HEK293 (cell line): Measurements from ENCODE around the gene UGT2A2.

Experiments used
- CTCF ChIA-PET: fragments of 350-600 bp; formaldehyde crosslinking; extraction: SDS; loops from one replicate; lab custom pipeline; 2021; ENCODE audit warnings: antibody characterized with exemption; lab: Yijun Ruan, JAX
- POLR2A ChIA-PET: fragments of 300-600 bp; formaldehyde crosslinking; extraction: SDS; loops from one replicate; lab custom pipeline; 2020; ENCODE audit warnings: antibody characterized with exemption, inconsistent platforms; lab: Yijun Ruan, JAX
- H3K27ac ChIP-seq: fragments of 200-500 bp; sonication (Bioruptor generic); 2 replicates; pipeline ENCODE4 v1.5.1; 2014; ENCODE audit warnings: low read depth, low read length, control low read depth, inconsistent platforms; ENCODE audit errors: extremely low read depth
- H3K36me3 ChIP-seq, 2 experiments: fragments of 200-500 bp in 1 of 2; sonication (Bioruptor generic) in 1 of 2; 1 replicate in 1 of 2; 2 replicates in 1 of 2; pipeline ENCODE4 v1.5.1; 2014 to 2017; ENCODE audit warnings: inconsistent platforms in 2 of 2, low read length in 2 of 2; ENCODE audit not compliant: control insufficient read depth in 2 of 2, insufficient read depth in 1 of 2
- H3K4me1 ChIP-seq: fragments of 200-500 bp; sonication (Bioruptor generic); 2 replicates; pipeline ENCODE4 v1.5.1; 2014; ENCODE audit warnings: mild to moderate bottlenecking, low read length, inconsistent platforms; ENCODE audit not compliant: control insufficient read depth, insufficient read depth
- H3K4me3 ChIP-seq: 2 replicates; pipeline ENCODE4 v1.5.1; 2011; ENCODE audit warnings: low read depth, mild to moderate bottlenecking, control low read depth, low read length, moderate library complexity
- H3K9me3 ChIP-seq: fragments of 200-500 bp; sonication (Bioruptor generic); 2 replicates; pipeline ENCODE4 v1.5.1; 2014; ENCODE audit warnings: low read depth, low read length, inconsistent platforms; ENCODE audit not compliant: control insufficient read depth, insufficient read depth
- BCL11B ChIP-seq: fragments of 450-650 bp; formaldehyde crosslinking; IDR thresholded peaks from 2 replicates; pipeline ENCODE4 v1.5.1; 2016; ENCODE audit warnings: low read depth, missing biosample characterization, missing genetic modification characterization
- GLI2 ChIP-seq: fragments of 450-650 bp; formaldehyde crosslinking; IDR thresholded peaks from 2 replicates; pipeline ENCODE4; 2017; ENCODE audit warnings: missing biosample characterization, missing genetic modification characterization, low read depth, borderline replicate concordance
- GLI4 ChIP-seq: fragments of 450-650 bp; formaldehyde crosslinking; IDR thresholded peaks from 2 replicates; pipeline ENCODE4 v1.5.1; 2016; ENCODE audit warnings: missing biosample characterization, missing genetic modification characterization
- MZF1 ChIP-seq: fragments of 450-650 bp; formaldehyde crosslinking; IDR thresholded peaks from 2 replicates; pipeline ENCODE4 v1.5.1; 2017; ENCODE audit warnings: missing biosample characterization, missing genetic modification characterization, borderline replicate concordance
- OSR2 ChIP-seq: fragments of 450-650 bp; formaldehyde crosslinking; IDR thresholded peaks from 2 replicates; pipeline ENCODE4 v1.5.1; 2016; ENCODE audit warnings: missing biosample characterization, missing genetic modification characterization
- SP7 ChIP-seq: fragments of 450-650 bp; formaldehyde crosslinking; IDR thresholded peaks from 2 replicates; pipeline ENCODE4 v1.5.1; 2016; ENCODE audit warnings: missing biosample characterization, missing genetic modification characterization
- ZBTB17 ChIP-seq: fragments of 450-650 bp; formaldehyde crosslinking; IDR thresholded peaks from 2 replicates; pipeline ENCODE4 v1.5.1; 2016; ENCODE audit warnings: missing biosample characterization, missing genetic modification characterization
- ZNF10 ChIP-seq: fragments of 450-650 bp; formaldehyde crosslinking; IDR thresholded peaks from 2 replicates; pipeline ENCODE4 v1.5.1; 2017; ENCODE audit warnings: missing biosample characterization, missing genetic modification characterization
- ZNF19 ChIP-seq: fragments of 450-650 bp; formaldehyde crosslinking; IDR thresholded peaks from 2 replicates; pipeline ENCODE4; 2016; ENCODE audit warnings: missing biosample characterization, missing genetic modification characterization, low read depth
- ZNF211 ChIP-seq: fragments of 450-650 bp; formaldehyde crosslinking; IDR thresholded peaks from 2 replicates; pipeline ENCODE4 v1.5.1; 2016; ENCODE audit warnings: low read depth, missing biosample characterization, missing genetic modification characterization
- ZNF214 ChIP-seq: fragments of 450-650 bp; formaldehyde crosslinking; IDR thresholded peaks from 2 replicates; pipeline ENCODE4 v1.5.1; 2017; ENCODE audit warnings: missing biosample characterization, mild to moderate bottlenecking, missing genetic modification characterization, borderline replicate concordance
- ZNF24 ChIP-seq: fragments of 450-650 bp; formaldehyde crosslinking; IDR thresholded peaks from 2 replicates; pipeline ENCODE4 v1.5.1; 2016; ENCODE audit warnings: missing biosample characterization, missing genetic modification characterization
- ZNF274 ChIP-seq, 2 experiments: fragments of 200-500 bp in 1 of 2; fragments of 450-650 bp in 1 of 2; sonication (Bioruptor generic) in 1 of 2; formaldehyde crosslinking in 1 of 2; IDR thresholded peaks; 2 replicates each; pipeline versions ENCODE4 v1.5.1 to v1.6.1; 2014 to 2016; ENCODE audit warnings: borderline replicate concordance in 1 of 2, inconsistent platforms in 1 of 2, low read length in 1 of 2, missing biosample characterization in 1 of 2, missing genetic modification characterization in 1 of 2
- ZNF292 ChIP-seq: fragments of 450-650 bp; formaldehyde crosslinking; IDR thresholded peaks from 2 replicates; pipeline ENCODE4 v1.5.1; 2016; ENCODE audit warnings: low read depth, missing biosample characterization, missing genetic modification characterization, borderline replicate concordance
- ZNF311 ChIP-seq: fragments of 450-650 bp; formaldehyde crosslinking; IDR thresholded peaks from 2 replicates; pipeline ENCODE4 v1.5.1; 2017; ENCODE audit warnings: missing biosample characterization, missing genetic modification characterization, borderline replicate concordance
- ZNF404 ChIP-seq: fragments of 450-650 bp; formaldehyde crosslinking; IDR thresholded peaks from 2 replicates; pipeline ENCODE4 v1.5.1; 2017; ENCODE audit warnings: missing biosample characterization, missing genetic modification characterization
- ZNF530 ChIP-seq: fragments of 450-650 bp; formaldehyde crosslinking; IDR thresholded peaks from 2 replicates; pipeline ENCODE4 v1.5.1; 2016; ENCODE audit warnings: low read depth, missing biosample characterization, missing genetic modification characterization
- ZNF558 ChIP-seq: fragments of 450-650 bp; formaldehyde crosslinking; IDR thresholded peaks from 2 replicates; pipeline ENCODE4 v1.5.1; 2016; ENCODE audit warnings: missing biosample characterization, missing genetic modification characterization
- ZNF623 ChIP-seq: fragments of 450-650 bp; formaldehyde crosslinking; IDR thresholded peaks from 2 replicates; pipeline ENCODE4 v1.5.1; 2016; ENCODE audit warnings: missing biosample characterization, missing genetic modification characterization
- ZNF654 ChIP-seq: fragments of 450-650 bp; formaldehyde crosslinking; IDR thresholded peaks from 2 replicates; pipeline ENCODE4 v1.5.1; 2016; ENCODE audit warnings: low read depth, missing biosample characterization, missing genetic modification characterization
- ZNF776 ChIP-seq: fragments of 450-650 bp; formaldehyde crosslinking; IDR thresholded peaks from 2 replicates; pipeline ENCODE4 v1.5.0; 2017; ENCODE audit warnings: missing biosample characterization, missing genetic modification characterization, borderline replicate concordance
- TF ChIP-seq, protein P1 (sequence below): fragments of 450-650 bp; formaldehyde crosslinking; IDR thresholded peaks from 2 replicates; pipeline ENCODE4 v1.5.1; 2017; ENCODE audit warnings: missing biosample characterization, missing genetic modification characterization
- TF ChIP-seq, protein P2 (sequence below): fragments of 450-650 bp; formaldehyde crosslinking; IDR thresholded peaks from 2 replicates; pipeline ENCODE4 v1.5.1; 2016; ENCODE audit warnings: missing biosample characterization, missing genetic modification characterization, borderline replicate concordance
- TF ChIP-seq, protein P3 (sequence below): fragments of 450-650 bp; formaldehyde crosslinking; IDR thresholded peaks from 2 replicates; pipeline ENCODE4 v1.5.1; 2016; ENCODE audit warnings: missing biosample characterization, missing genetic modification characterization

The UGT2A2 gene

DNA sequence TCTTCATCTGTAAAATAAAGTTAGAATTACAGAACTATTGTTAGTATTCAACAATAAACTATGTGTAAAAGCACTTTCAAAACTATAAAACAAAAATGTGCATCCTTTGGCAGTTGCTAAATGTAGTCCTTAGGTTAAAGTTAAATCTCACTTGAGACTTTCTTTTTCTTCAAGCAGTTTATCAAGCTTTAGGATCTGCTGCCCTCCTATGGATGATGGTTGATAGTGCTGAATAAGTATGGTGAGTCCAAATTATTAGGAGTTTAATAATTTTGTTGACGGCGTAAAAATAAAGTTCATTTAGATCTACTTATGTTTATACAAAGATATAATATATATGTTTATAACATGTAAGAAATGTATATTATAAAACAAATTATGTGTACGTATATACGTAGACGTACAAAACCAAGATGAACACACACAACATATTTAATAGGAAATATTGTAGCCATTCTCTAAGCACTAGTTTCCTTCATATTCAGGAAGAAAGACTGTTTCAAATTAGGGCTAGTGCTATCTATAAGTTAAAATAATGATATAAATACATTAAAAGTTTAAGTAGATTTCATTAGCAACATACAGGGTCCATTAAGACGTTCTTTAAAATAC is 22.3 kb downstream of the UGT2A2 start:
- TF ChIP-seq ZNF404 (no peak), ZNF292 (tag by site-specific recombination) (no peak), ZNF654 (tag by site-specific recombination) (peak; percentile 20; the same call in 1 of the 2 replicates), GLI2 (no peak), ZNF776 (tag by site-specific recombination) (no peak), ZNF311 (tag by site-specific recombination) (no peak), MZF1 (no peak), BCL11B (no peak)
- no peak overlapping the region for H3K4me3 ChIP-seq
- H3K27ac ChIP-seq, result no peak overlapping the region
- H3K9me3 ChIP-seq, result no peaks in the 10 kb centered on the region
- H3K4me1 ChIP-seq, result no peaks in the 10 kb centered on the region
- ChIA-PET POLR2A (no interaction called here), CTCF (interaction anchor here (2.5 kb wide), 1 partner anchor 299 kb away, joined by 9 read pairs; no protein-coding TSS in a partner anchor)
- H3K36me3 ChIP-seq, result no peaks in the 10 kb centered on the region

DNA sequence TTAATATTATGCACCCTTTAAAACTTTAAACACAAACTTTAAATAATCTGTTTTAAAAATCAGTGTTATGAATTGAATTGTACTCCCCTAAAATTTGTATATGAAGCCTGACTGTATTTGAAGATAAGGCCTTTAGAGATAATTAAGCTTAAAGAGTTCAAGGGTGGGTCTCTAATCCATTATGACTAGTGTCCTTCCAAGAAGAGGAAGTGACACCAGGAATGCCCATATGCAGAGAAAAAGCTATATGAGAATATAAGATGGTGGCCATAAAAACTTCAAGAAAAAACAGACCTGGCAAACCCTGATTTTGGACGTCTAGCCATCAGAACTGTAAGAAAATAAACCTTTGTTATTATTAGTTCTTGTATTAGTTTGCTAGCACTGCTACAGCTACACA is 29.0 kb downstream of the UGT2A2 start:
- Histone ChIP-seq H3K9me3 (no peaks in the 10 kb centered on the region), H3K4me3 (no peak overlapping the region), H3K4me1 (no peaks in the 10 kb centered on the region), H3K36me3 (no peaks in the 10 kb centered on the region), H3K27ac (no peak overlapping the region)
- CTCF ChIA-PET, result interaction anchor here (1.0 kb wide), 1 partner anchor 292 kb away, joined by 5 read pairs; no protein-coding TSS in a partner anchor
- POLR2A ChIA-PET, result no interaction called here
- TF ChIP-seq ZNF19 (tag by site-specific recombination), result no peak
- no peak for TF ChIP-seq ZNF10 (tag by site-specific recombination)
- TF ChIP-seq, protein P1, sequence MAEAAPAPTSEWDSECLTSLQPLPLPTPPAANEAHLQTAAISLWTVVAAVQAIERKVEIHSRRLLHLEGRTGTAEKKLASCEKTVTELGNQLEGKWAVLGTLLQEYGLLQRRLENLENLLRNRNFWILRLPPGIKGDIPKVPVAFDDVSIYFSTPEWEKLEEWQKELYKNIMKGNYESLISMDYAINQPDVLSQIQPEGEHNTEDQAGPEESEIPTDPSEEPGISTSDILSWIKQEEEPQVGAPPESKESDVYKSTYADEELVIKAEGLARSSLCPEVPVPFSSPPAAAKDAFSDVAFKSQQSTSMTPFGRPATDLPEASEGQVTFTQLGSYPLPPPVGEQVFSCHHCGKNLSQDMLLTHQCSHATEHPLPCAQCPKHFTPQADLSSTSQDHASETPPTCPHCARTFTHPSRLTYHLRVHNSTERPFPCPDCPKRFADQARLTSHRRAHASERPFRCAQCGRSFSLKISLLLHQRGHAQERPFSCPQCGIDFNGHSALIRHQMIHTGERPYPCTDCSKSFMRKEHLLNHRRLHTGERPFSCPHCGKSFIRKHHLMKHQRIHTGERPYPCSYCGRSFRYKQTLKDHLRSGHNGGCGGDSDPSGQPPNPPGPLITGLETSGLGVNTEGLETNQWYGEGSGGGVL (tag by site-specific recombination), result no peak
- no peak for TF ChIP-seq OSR2 (tag by site-specific recombination)
- TF ChIP-seq ZNF274 (IDR thresholded peaks at IDR 0.05; ENCODE audit: low read length), result no peak
- TF ChIP-seq ZNF274 (tag by site-specific recombination; IDR thresholded peaks at IDR 0.05; ENCODE audit: borderline replicate concordance), result no peak
- no peak for TF ChIP-seq ZNF214 (tag by site-specific recombination)
- TF ChIP-seq, protein P2, sequence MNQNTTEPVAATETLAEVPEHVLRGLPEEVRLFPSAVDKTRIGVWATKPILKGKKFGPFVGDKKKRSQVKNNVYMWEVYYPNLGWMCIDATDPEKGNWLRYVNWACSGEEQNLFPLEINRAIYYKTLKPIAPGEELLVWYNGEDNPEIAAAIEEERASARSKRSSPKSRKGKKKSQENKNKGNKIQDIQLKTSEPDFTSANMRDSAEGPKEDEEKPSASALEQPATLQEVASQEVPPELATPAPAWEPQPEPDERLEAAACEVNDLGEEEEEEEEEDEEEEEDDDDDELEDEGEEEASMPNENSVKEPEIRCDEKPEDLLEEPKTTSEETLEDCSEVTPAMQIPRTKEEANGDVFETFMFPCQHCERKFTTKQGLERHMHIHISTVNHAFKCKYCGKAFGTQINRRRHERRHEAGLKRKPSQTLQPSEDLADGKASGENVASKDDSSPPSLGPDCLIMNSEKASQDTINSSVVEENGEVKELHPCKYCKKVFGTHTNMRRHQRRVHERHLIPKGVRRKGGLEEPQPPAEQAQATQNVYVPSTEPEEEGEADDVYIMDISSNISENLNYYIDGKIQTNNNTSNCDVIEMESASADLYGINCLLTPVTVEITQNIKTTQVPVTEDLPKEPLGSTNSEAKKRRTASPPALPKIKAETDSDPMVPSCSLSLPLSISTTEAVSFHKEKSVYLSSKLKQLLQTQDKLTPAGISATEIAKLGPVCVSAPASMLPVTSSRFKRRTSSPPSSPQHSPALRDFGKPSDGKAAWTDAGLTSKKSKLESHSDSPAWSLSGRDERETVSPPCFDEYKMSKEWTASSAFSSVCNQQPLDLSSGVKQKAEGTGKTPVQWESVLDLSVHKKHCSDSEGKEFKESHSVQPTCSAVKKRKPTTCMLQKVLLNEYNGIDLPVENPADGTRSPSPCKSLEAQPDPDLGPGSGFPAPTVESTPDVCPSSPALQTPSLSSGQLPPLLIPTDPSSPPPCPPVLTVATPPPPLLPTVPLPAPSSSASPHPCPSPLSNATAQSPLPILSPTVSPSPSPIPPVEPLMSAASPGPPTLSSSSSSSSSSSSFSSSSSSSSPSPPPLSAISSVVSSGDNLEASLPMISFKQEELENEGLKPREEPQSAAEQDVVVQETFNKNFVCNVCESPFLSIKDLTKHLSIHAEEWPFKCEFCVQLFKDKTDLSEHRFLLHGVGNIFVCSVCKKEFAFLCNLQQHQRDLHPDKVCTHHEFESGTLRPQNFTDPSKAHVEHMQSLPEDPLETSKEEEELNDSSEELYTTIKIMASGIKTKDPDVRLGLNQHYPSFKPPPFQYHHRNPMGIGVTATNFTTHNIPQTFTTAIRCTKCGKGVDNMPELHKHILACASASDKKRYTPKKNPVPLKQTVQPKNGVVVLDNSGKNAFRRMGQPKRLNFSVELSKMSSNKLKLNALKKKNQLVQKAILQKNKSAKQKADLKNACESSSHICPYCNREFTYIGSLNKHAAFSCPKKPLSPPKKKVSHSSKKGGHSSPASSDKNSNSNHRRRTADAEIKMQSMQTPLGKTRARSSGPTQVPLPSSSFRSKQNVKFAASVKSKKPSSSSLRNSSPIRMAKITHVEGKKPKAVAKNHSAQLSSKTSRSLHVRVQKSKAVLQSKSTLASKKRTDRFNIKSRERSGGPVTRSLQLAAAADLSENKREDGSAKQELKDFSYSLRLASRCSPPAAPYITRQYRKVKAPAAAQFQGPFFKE (tag by site-specific recombination), result no peak
- TF ChIP-seq ZNF24, result no peak
- no peak for TF ChIP-seq ZNF776 (tag by site-specific recombination)
- TF ChIP-seq ZNF558 (tag by site-specific recombination), result no peak
- TF ChIP-seq ZBTB17 (tag by site-specific recombination), result no peak
- TF ChIP-seq GLI4 (tag by site-specific recombination), result no peak
- TF ChIP-seq ZNF211 (tag by site-specific recombination), result no peak
- no peak for TF ChIP-seq ZNF530
- TF ChIP-seq SP7 (tag by site-specific recombination), result no peak
- TF ChIP-seq BCL11B, result no peak
- TF ChIP-seq ZNF623 (tag by site-specific recombination), result no peak
- TF ChIP-seq, protein P3, sequence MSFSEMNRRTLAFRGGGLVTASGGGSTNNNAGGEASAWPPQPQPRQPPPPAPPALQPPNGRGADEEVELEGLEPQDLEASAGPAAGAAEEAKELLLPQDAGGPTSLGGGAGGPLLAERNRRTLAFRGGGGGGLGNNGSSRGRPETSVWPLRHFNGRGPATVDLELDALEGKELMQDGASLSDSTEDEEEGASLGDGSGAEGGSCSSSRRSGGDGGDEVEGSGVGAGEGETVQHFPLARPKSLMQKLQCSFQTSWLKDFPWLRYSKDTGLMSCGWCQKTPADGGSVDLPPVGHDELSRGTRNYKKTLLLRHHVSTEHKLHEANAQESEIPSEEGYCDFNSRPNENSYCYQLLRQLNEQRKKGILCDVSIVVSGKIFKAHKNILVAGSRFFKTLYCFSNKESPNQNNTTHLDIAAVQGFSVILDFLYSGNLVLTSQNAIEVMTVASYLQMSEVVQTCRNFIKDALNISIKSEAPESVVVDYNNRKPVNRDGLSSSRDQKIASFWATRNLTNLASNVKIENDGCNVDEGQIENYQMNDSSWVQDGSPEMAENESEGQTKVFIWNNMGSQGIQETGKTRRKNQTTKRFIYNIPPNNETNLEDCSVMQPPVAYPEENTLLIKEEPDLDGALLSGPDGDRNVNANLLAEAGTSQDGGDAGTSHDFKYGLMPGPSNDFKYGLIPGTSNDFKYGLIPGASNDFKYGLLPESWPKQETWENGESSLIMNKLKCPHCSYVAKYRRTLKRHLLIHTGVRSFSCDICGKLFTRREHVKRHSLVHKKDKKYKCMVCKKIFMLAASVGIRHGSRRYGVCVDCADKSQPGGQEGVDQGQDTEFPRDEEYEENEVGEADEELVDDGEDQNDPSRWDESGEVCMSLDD, result no peak
- TF ChIP-seq, all 188 proteins: peak for 0
